Brain pericyte (primary cell): ENCODE measurements around the gene IQCF6.
"Not testable (repeated sequence)": the region's sequence is repeated elsewhere in the genome, so short reads cannot be mapped to it uniquely, and the experiment has no call there.

ENCODE experiments used
- DNase-seq: peaks from one replicate; pipeline ENCODE4 v3.0.0-alpha.2; 2012; ENCODE audit warnings: low read depth, low spot score

IQCF6 gene

DNA sequence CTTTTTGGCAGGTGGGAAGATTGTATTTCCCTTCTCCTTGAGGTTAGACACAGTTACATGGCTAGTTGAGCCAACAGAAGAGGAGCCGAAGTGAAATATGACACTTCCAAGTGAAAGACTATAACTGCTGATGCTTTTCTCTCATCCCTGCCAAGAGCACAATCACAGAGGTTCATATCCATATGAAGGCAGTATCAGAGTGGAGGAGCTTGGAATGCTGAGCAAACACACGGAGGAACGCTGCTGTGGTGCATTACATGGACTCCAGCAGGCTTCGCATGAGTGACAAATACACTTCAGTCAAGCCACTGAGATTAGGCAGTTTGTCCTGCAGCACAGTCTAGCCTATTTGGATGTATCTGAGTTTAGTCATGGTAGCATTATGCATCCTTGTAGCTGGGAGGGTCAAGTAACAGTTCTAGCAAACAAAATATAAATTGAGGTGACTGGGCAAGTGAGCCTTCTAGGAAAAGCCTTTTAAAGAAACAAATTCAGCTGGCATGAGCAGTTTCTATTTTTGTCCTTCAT lies 5.4 kb downstream of the IQCF6 start:
- no peak for DNase-seq

DNA sequence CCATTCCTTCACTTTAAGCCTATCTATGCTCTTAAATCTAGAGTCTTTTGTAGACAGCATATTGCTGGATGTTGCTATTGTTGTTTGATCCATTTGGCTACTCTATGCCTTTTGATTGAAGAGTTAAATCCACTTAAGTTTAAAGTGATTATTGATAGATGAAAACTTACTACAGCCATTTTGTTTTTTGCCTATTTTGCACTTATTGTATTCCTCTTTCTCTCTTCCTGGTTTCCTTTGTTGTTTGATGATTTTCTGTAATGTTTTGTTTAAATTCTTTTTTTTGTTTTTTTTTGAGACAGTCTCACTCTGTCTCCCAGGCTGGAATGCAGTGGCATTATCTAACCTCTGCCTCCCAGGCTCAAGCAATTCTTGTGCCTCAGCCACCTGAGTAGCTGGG lies 19.8 kb downstream of the IQCF6 start:
- DNase-seq: no peak

DNA sequence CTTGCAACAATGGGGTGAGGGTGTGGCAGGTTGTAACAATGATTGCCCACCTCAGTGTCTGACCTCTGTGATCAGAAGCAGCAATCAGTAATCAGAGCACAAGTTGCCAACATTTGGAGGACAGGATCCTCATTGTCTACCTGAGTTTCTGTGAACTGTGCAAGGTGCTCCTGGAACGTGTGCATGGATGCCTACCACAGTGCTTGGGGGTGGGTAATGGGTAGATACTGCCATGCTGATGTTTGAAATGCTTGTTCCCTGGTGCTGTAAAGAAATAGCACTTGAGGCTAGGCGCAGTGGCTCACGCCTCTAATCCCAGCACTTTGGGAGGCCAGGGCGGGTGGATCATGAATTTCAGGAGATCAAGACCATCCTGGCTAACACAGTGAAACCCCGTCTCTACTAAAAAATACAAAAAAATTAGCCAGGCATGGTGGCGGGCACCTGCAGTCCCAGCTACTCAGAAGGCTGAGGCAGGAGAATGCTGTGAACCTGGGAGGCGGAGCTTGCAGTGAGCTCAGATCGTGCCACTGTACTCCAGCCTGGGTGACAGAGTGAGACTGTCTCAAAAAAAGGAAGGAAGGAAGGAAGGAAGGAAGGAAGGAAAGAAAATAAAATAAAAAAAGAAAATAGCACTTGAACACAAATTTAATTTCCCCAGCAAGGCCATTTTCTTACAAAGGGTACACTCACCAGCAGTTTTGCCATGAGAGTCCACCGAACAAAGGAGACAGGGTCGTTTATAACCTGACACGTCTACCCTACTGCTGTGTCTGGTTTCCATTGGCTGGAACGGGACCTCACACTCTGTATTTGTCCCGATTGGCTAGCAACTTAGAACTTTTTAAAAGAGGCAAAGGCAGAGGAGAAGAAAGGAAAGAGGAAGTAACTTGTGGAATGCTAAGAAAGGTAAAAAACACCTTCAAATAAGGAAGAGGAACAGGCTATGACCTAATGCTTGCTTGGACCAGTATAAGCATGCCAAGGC lies 25.0 kb downstream of the IQCF6 start:
- not testable (repeated sequence) for DNase-seq

DNA sequence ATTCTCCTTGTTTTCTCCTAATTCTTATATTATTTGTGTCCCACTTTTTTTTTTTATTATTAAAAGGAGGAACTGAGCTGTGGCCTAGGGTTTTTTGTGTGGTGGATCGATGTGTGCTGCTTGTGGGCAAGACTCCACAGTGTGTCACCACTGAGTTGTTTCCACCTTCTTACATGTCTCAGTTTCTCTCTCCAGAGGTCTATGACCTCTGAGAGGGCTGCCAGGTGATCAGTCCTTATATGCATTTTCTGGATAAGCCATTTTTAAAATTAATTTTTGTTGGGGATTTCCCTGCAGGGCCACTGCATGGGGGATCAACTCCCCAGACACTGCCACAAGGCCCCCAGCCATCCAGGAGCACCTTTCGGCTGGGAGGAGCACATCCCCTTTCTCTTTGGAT lies 27.8 kb downstream of the IQCF6 start:
- no peak for DNase-seq

DNA sequence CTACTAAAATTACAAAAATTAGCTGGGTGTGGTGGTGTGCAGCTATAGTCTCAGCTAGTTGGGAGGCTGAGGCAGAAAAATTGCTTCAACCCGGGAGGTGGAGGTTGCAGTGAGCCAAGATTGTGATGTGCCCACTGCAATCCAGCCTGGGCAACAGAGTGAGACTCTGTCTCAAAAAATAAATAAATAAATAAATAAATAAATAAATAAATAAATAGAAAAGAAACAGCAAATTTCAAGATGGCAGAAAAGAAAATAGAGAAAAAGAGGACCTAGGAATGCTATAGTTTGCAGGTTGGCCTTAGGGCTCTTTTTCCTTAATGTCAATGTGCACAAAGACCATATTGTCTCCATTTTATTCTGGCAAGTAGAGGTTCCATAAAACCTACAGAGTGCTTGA lies 28.2 kb downstream of the IQCF6 start:
- DNase-seq: no peak

DNA sequence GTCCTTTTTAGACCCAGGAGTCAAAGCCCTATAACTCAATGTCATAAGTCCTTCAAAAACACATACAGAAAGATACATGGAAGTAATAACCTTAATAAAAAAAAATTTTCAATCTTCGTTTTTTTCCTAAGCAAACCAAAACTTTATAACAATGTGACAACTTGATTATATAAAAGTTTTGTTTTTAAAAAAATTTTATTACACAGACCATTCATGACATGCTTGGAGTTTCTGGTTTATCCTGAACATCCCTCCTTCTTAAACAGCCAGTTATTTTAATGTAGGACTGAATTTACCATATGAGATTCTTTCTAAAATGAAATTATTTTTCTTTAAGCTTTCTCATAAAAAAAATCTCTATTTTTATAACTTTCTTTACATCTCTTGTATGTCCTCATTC lies 30.7 kb downstream of the IQCF6 start:
- no peak for DNase-seq

DNA sequence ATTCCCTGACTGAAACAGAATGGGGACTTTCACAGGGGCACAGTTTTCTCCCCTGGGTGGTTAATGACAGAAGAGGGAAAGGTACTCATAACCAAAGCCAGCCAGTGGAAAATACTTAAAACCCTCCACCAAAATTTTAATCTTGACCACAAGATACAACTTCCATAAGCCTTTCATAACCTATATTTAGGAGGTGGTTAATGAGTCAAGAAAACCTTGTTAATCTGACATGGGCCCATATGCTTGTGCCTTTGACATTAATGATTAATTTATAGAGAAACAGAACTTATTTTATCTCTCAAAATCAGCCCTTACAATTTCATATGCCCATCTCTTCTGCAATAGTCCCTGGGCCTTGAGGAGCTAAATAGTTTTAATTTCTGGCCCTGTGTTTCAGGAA lies 31.2 kb downstream of the IQCF6 start:
- no peak for DNase-seq

DNA sequence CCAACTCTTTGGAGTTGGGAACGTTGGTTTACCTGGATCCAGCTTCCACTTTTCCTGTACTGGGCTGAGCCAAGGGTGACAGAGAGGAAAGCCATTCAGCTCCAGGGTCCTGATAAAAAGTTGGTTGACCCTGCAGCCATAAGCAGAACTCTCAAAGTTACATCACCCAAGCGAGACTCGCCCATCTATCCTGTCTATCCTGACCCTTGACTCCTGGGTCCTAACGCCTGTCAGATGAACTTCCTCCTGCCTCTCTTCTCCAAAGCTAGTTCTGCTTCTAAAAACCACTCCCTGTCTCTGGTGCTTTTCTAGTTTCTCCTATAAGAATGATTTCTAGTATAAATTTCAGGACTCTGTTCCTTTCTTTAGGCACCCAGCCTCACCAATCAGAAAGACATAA lies 36.1 kb downstream of the IQCF6 start:
- DNase-seq: not testable (repeated sequence)

DNA sequence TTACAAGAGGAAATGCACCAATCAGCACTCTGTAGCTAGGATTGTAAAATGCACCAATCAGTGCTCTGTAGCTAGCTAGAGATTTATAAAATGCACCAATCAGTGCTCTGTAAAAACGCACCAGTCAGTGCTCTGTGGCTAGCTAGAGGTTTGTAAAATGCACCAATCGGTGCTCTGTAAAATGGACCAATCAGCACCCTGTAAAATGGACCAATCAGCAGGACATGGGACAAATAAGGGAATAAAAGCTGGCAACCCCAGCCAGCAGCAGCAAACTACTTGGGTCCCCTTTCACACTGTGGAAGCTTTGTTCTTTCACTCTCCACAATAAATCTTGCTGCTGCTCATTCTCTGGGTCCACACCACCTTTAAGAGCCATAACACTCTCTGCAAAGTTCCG lies 36.7 kb downstream of the IQCF6 start:
- DNase-seq: not testable (repeated sequence)

DNA sequence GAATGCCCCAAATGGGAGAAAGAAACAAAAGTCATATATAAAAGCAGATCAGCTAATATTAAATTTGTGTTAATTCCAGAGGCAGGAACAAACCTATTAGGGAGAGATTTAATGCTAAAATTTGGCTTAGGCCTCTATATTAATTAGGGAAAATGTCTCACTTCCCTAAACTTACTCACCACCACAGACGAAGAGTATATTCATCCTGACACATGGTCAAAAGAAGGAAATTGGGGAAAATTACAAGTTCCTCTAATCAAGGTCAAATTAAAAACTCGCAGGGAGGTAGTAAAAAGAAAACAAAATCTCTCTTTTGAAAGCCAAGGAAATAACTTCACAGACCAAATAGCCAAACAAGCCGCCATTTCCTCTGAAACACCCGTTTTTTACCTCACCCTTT lies 39.9 kb downstream of the IQCF6 start:
- no peak for DNase-seq

DNA sequence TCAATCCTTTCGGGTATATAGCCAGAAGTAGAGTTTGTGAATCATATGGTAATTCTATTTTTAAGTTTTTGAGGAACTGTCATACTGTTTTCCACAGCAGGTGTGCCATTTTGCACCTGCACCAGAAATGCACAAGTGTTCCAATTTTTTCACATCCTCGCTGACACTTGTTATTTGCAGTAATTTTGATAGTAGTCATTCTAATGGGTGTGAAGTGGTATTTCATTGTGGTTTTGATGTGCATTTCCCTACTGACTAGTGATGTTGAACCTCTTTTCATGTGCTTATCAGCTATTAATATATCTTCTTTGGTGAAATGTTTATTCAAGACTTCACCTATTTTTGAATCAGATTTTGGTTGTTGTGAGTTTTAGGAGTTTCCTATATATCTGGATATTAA lies 43.1 kb downstream of the IQCF6 start:
- no peak for DNase-seq

DNA sequence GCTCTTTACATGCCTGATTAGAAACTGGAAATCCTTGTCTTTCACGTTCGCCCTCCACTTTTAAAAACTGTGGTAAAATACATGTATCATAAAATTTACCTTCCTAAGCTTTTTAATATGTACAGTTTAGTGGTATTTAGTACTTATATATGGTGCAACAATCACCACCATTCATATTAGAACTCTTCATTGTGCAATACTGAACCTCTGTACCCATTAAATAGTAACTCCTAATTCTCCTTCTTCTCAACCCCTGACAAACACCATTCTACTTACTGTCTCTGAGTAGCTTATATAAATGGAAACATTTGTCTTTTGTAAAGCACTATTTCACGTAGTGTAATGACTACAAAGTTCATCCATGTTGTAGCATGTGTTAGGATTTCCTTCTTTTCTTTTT lies 44.0 kb downstream of the IQCF6 start:
- no peak for DNase-seq

DNA sequence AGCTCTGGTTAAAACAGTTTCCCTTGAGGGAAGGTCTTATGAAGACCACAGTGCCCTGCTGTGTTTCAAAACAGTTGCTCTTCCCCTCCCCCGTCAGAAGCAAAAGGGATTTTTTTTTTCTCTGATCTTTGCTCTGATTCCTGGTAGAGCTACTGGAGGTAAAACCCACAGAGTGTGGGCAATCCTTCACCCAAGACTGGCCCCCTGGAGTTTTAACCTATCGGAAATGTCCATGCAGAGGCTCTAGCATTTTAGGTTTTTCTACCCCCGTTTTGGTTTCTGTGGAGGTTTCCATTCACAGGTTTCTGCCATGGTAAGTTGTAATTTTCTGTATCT lies 44.5 kb downstream of the IQCF6 start:
- DNase-seq: no peak

DNA sequence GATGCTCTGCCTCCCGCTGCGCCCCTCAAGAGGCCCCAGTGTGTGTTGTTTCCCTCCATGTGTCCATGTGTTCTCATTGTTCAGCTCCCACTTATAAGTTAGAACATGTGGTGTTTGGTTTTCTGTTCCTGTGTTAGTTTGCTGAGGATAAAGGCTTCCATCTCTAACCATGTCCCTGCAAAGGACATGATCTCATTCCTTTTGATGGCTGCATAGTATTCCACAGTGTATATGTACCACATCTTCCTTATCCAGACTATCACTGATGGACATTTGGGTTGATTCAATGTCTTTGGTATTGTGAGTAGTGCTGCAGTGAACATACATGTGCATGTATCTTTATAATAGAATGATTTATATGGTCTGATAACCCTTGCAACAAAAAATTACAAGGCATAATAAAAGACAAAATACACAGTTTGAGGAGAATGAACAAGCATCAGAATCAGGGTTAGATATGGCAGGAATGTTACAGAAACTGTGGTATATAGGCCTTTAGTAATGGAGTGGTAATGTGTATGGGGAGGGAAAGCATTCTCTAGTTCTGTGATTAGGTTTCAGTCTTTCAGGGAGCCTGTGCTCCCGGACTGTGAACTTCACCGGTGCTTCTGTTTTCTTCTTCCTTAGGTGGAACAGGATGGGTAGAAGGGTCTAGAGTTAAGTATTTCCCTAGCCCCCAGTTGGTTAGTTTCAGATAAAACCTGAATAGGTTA lies 45.0 kb downstream of the IQCF6 start:
- DNase-seq: no peak

DNA sequence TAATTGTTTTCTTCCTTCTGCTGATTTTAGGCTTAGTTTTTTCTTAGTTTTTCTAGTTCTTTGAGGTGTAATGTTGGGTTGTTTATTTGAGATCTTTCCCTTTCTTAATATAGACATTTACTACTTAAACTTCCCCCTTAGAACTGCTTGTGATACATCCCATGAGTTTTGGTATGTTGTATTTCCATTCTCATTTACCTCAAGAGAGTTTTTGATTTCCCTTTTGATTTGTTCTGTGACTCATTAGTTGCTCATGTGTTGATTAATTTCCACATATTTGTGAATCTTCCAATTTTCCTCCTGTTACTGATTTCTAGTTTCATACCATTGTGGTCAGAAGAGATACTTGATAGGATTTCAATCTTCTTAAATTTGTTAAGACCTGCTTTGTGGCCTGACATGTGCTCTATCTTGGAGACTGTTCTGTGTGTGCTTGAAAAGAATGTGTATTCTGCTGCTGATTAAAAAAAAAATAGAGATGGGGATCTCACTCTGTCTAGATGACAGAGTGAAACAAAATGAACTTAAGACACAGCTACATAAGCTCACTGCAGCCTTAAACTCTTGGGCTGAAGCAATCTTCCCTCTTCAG lies 49.9 kb downstream of the IQCF6 start:
- no peak for DNase-seq
